HepG2 (cell line): ENCODE data around the gene SPHK2. TPM values are rescaled to one million over a fixed set of nuclear protein-coding genes. Genes with fewer than 3 reads are reported as not detected.

Experiments used
- AGO2 ChIP-seq: fragments of 200-400 bp; formaldehyde crosslinking; optimal IDR thresholded peaks from 2 replicates; pipeline ENCODE3; 2017; ENCODE audit warnings: mild to moderate bottlenecking, low read depth, low read length, moderate library complexity
- ARHGAP35 ChIP-seq: sonication (generic); formaldehyde crosslinking; IDR thresholded peaks from 2 replicates; pipeline ENCODE4 v1.9.0; 2022; ENCODE audit warnings: mild to moderate bottlenecking, inconsistent platforms, moderate library complexity, missing genetic modification reagents, borderline replicate concordance
- ASH2L ChIP-seq: fragments of 300-600, 200-600 bp; sonication (generic); IDR thresholded peaks from 2 replicates; pipeline ENCODE4 v1.7.0; 2017; ENCODE audit warnings: low read depth, mild to moderate bottlenecking, moderate library complexity, mixed read lengths, low read length; ENCODE audit not compliant: insufficient read length
- CCAR2 ChIP-seq: fragments of 200-400 bp; formaldehyde crosslinking; optimal IDR thresholded peaks from 2 replicates; pipeline ENCODE3; 2018; ENCODE audit warnings: low read depth, mild to moderate bottlenecking, low read length, moderate library complexity
- FOXC1 ChIP-seq: sonication (generic); formaldehyde crosslinking; IDR thresholded peaks from 2 replicates; pipeline ENCODE4 v1.8.0; 2022; ENCODE audit warnings: mild to moderate bottlenecking, missing genetic modification reagents, borderline replicate concordance
- MBNL3 ChIP-seq: fragments of 250-450 bp; sonication (Bioruptor Pico); conservative IDR thresholded peaks from 2 replicates; pipeline ENCODE4 v1.8.0; 2022; ENCODE audit warnings: mild to moderate bottlenecking, inconsistent platforms
- PITX1 ChIP-seq: sonication (generic); formaldehyde crosslinking; IDR thresholded peaks from 2 replicates; pipeline ENCODE4 v1.5.1; 2020; ENCODE audit warnings: mild to moderate bottlenecking, missing genetic modification reagents
- RFX1 ChIP-seq: fragments of 450-650 bp; IDR thresholded peaks from 2 replicates; pipeline ENCODE4 v1.6.1; 2017
- SAFB2 ChIP-seq: sonication (generic); formaldehyde crosslinking; IDR thresholded peaks from 2 replicates; pipeline ENCODE4 v1.5.1; 2020; ENCODE audit warnings: missing genetic modification reagents, low read depth, mild to moderate bottlenecking, borderline replicate concordance
- SIN3B ChIP-seq: fragments of 150-350 bp; IDR thresholded peaks from 2 replicates; pipeline ENCODE4 v1.6.1; 2014; ENCODE audit warnings: low read length
- STAT6 ChIP-seq: sonication (generic); formaldehyde crosslinking; IDR thresholded peaks from 2 replicates; pipeline ENCODE4 v1.4.0; 2020; ENCODE audit warnings: missing genetic modification reagents, mild to moderate bottlenecking, borderline replicate concordance
- TRIM24 ChIP-seq: sonication (generic); formaldehyde crosslinking; IDR thresholded peaks from 2 replicates; pipeline ENCODE4 v1.8.0; 2022; ENCODE audit warnings: mild to moderate bottlenecking, missing genetic modification reagents
- ZBTB25 ChIP-seq: IDR thresholded peaks from 2 replicates; pipeline ENCODE4 v1.6.1; 2018; ENCODE audit warnings: missing genetic modification reagents
- ZFP37 ChIP-seq: sonication (generic); formaldehyde crosslinking; IDR thresholded peaks from 2 replicates; pipeline ENCODE4 v1.4.0; 2020; ENCODE audit warnings: missing genetic modification reagents, borderline replicate concordance
- ZNF160 ChIP-seq: sonication (generic); formaldehyde crosslinking; IDR thresholded peaks from 2 replicates; pipeline ENCODE4 v1.8.0; 2022; ENCODE audit warnings: mild to moderate bottlenecking, inconsistent platforms, missing genetic modification reagents
- ZNF276 ChIP-seq: sonication (generic); formaldehyde crosslinking; IDR thresholded peaks from 2 replicates; pipeline ENCODE4 v1.4.0; 2020; ENCODE audit warnings: mild to moderate bottlenecking, low read depth, missing genetic modification reagents
- ZNF556 ChIP-seq: sonication (generic); formaldehyde crosslinking; IDR thresholded peaks from 2 replicates; pipeline ENCODE4 v1.4.0; 2020; ENCODE audit warnings: mild to moderate bottlenecking, missing genetic modification reagents, borderline replicate concordance
- ZNF644 ChIP-seq: IDR thresholded peaks from 2 replicates; pipeline ENCODE4 v1.6.1; 2016; ENCODE audit warnings: low read depth
- ZNF7 ChIP-seq: IDR thresholded peaks from 2 replicates; pipeline ENCODE4 v1.6.1; 2016; ENCODE audit warnings: missing biosample characterization, missing genetic modification reagents
- ZNF703 ChIP-seq: sonication (generic); formaldehyde crosslinking; IDR thresholded peaks from 2 replicates; pipeline ENCODE4 v1.5.1; 2020; ENCODE audit warnings: missing genetic modification reagents, mild to moderate bottlenecking, moderate library complexity, borderline replicate concordance
- ZNF740 ChIP-seq: sonication (generic); formaldehyde crosslinking; IDR thresholded peaks from 2 replicates; pipeline ENCODE4 v1.4.0; 2020; ENCODE audit warnings: missing genetic modification reagents
- ZSCAN5A ChIP-seq: sonication (generic); formaldehyde crosslinking; IDR thresholded peaks from 2 replicates; pipeline ENCODE4 v1.8.0; 2022; ENCODE audit warnings: mild to moderate bottlenecking, missing genetic modification reagents, borderline replicate concordance
- polyA plus RNA-seq, 8 experiments: library from polyadenylated mRNA; depleted of rRNA in 3 of 8; stranded (reverse) in 7 of 8; unstranded in 1 of 8; fragments of >200 nt; fragmentation: Illumina TruSeq in 4 of 8; extraction: Trizol in 4 of 8; gene quantifications; 2 replicates each; pipeline versions ENCODE4 v1.2.1 to v1.2.3, GENCODE V29; 2011 to 2016; ENCODE audit warnings: low read depth in 4 of 8, missing spikeins in 1 of 8, mixed read lengths in 1 of 8; ENCODE audit not compliant: insufficient read depth in 1 of 8
- total RNA-seq, 5 experiments: library from RNA; depleted of rRNA; stranded (reverse); fragments of >200 nt; fragmentation: Illumina TruSeq; extraction: Trizol; gene quantifications; 2 replicates each; pipeline ENCODE4 v1.2.3, GENCODE V29; 2016; ENCODE audit warnings: low read depth in 1 of 5

Gene SPHK2
- total and polyA plus RNA-seq, 2 of the 13 experiments (the other 11 are each of a cell fraction or from before 2014, with no cell fraction given), result 2.9 to 14.4 TPM

- TF ChIP-seq STAT6 (CRISPR knock-in tag) (no peak), MBNL3 (CRISPR knock-in tag) (no peak), ASH2L (no peak), ZNF556 (CRISPR knock-in tag) (peak; percentile 68), SAFB2 (CRISPR knock-in tag) (no peak), FOXC1 (CRISPR knock-in tag) (peak; percentile 64; the same call in 1 of the 2 replicates), CCAR2 (no peak), TRIM24 (CRISPR knock-in tag) (no peak), ZSCAN5A (no peak), ZNF703 (CRISPR knock-in tag) (no peak), SIN3B (0 out of 2 replicates have a peak, but pooled peaks have one; percentile 39), ZNF644 (CRISPR knock-in tag) (no peak), AGO2 (peak; percentile 56), ZBTB25 (peak; percentile 44; the same call in 1 of the 2 replicates), ZFP37 (CRISPR knock-in tag) (peak; percentile 56; the same call in 1 of the 2 replicates), RFX1 (no peak), PITX1 (no peak), ZNF276 (CRISPR knock-in tag) (peak; percentile 33; the same call in 1 of the 2 replicates), ZNF7 (CRISPR knock-in tag) (no peak), ZNF740 (CRISPR knock-in tag) (no peak), ARHGAP35 (CRISPR knock-in tag) (no peak), ZNF160 (peak; percentile 48; the same call in 1 of the 2 replicates)
These were observed 15.3 kb downstream of the SPHK2 start (continued) for GRCh38 chr19:48634424-48635262.
